Measurements from ENCODE around the gene ADGRA1. TPM values are rescaled to one million over a fixed set of nuclear protein-coding genes. Genes with fewer than 3 reads are reported as not detected.

ADGRA1 gene
- total RNA-seq, 1 experiment from 2014 or later: not detected

- no TSS peak for BruUV-seq (replicated peaks)
- ChIA-PET CTCF (interaction anchor here (0.6 to 1.8 kb wide), 2 partner anchors 20 to 52 kb away, joined by 4 to 8 read pairs; no protein-coding TSS in a partner anchor), POLR2A (no interaction called here)
- H3K4me1 Mint-ChIP-seq (ENCODE audit: insufficient read depth, unreplicated experiment): no peaks in the 10 kb centered on the region
- H3K9me3 Mint-ChIP-seq (ENCODE audit: unreplicated experiment): peaks cover 13% of the 10 kb centered on the region
- DNase-seq (ENCODE audit: unreplicated experiment): no peak
- no peak overlapping the region for H3K4me3 Mint-ChIP-seq (ENCODE audit: unreplicated experiment)
- no peak for TF ChIP-seq CTCF (IDR thresholded peaks at IDR 0.05; ENCODE audit: unreplicated experiment)
- no peak overlapping the region for H3K27ac Mint-ChIP-seq (ENCODE audit: low read depth, unreplicated experiment)
- H3K36me3 Mint-ChIP-seq (ENCODE audit: insufficient read depth, unreplicated experiment): no peaks in the 10 kb centered on the region
- intact Hi-C loops (cut with micrococcal nuclease): no loop called here
- no peaks in the 10 kb centered on the region for H3K27me3 Mint-ChIP-seq (ENCODE audit: insufficient read depth, unreplicated experiment)
Measured at GRCh38 chr10:133162910-133163856, 75.5 kb downstream of the ADGRA1 start.

DNA sequence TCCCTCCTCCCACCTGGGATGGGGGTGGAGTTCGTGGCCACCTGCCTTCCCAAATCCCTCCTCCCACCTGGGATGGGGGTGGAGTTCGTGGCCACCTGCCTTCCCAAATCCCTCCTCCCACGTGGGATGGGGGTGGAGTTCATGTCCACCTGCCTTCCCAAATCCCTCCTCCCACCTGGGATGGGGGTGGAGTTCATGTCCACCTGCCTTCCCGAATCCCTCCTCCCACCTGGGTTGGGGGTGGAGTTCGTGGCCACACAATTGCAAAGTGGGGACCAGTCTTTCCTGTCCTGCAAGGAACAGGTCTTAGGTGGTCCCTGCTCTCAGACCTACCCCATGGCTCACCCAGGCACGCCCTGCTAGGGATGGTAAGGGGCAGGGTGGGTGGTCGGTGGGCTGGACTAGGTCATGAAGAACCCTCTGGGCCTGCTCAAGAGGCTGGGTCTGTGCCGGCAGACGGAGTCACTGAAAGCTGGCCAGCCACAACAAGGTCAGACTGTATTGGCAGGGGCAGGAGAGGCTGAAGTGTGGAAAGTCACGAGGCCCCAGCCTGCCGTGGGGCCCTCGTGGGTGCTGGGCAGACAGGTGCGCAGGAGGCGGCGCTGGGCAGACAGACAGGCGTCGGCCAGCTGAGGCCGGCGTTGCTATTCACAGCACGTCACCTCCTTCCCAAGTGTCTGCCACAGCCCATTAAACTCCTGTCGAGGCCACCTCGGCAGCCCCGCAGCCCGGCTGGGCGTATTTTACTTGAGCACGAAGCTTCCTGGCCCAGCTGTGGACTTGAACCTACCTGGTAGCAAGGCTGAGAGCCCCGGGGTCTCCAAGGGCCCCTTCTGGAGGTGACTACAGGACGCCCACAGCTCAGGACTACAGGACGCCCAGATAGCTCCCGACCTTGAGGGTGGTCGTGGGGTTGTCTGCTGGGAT is 76.4 kb downstream of the ADGRA1 start:
- intact Hi-C loops (cut with micrococcal nuclease): no loop called here
- Mint-ChIP-seq H3K4me3 (ENCODE audit: unreplicated experiment) (no peak overlapping the region), H3K9me3 (ENCODE audit: unreplicated experiment) (peaks cover 13% of the 10 kb centered on the region), H3K4me1 (ENCODE audit: insufficient read depth, unreplicated experiment) (no peaks in the 10 kb centered on the region), H3K27me3 (ENCODE audit: insufficient read depth, unreplicated experiment) (no peaks in the 10 kb centered on the region), H3K36me3 (ENCODE audit: insufficient read depth, unreplicated experiment) (no peaks in the 10 kb centered on the region), H3K27ac (ENCODE audit: low read depth, unreplicated experiment) (no peak overlapping the region)
- CTCF ChIA-PET: no interaction called here
- TF ChIP-seq CTCF (IDR thresholded peaks at IDR 0.05; ENCODE audit: unreplicated experiment): no peak
- DNase-seq (ENCODE audit: unreplicated experiment): no peak
- POLR2A ChIA-PET: no interaction called here
- no TSS peak for BruUV-seq (replicated peaks)

DNA sequence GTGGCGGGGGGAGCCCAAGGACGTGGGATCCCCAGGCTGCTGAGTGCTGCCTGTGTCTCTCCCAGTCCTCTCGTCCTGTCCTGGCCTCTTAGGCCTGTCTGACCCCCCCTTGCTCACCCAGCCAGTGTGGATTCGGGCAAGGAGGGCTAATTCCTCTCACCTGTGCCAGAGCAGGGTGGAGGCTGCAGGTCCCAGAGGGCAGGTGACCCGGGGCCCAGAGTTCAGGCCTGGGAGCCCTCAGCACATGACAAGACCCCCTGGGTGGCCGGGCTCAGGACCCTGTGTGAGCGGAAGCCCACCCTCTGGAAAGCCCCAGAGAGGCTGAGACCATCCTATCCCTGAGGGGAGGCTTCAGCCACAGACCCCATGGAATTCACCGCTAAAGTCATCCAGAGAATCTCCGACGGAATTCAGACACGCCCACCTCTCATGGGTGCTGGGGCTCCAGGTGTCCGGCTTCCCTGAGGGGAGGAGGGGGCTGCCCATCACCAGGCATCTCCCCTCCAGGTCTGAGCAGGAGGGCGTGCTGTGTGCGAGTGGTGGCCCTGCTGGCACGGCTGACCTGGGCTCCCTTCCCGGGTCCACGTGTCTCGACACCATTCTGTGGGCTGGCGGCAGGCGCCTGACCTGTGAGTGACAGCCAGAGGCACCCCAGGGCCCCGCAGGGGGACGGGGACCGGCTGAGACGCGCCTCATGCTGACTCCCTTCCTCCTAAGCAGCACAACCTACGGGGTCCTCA is 77.3 kb downstream of the ADGRA1 start:
- H3K4me1 Mint-ChIP-seq (ENCODE audit: insufficient read depth, unreplicated experiment): no peaks in the 10 kb centered on the region
- no peaks in the 10 kb centered on the region for H3K27me3 Mint-ChIP-seq (ENCODE audit: insufficient read depth, unreplicated experiment)
- peaks cover 13% of the 10 kb centered on the region for H3K9me3 Mint-ChIP-seq (ENCODE audit: unreplicated experiment)
- no peak overlapping the region for H3K27ac Mint-ChIP-seq (ENCODE audit: low read depth, unreplicated experiment)
- POLR2A ChIA-PET: no interaction called here
- H3K36me3 Mint-ChIP-seq (ENCODE audit: insufficient read depth, unreplicated experiment): no peaks in the 10 kb centered on the region
- BruUV-seq (replicated peaks): no TSS peak
- H3K4me3 Mint-ChIP-seq (ENCODE audit: unreplicated experiment): no peak overlapping the region
- CTCF ChIA-PET: no interaction called here
- intact Hi-C loops (cut with micrococcal nuclease): no loop called here
- DNase-seq (ENCODE audit: unreplicated experiment): no peak
- TF ChIP-seq CTCF (IDR thresholded peaks at IDR 0.05; ENCODE audit: unreplicated experiment): no peak
